HepG2 (cell line): Measurements from ENCODE around the gene CCDC73. TPM values are rescaled to one million over a fixed set of nuclear protein-coding genes. Genes with fewer than 3 reads are reported as not detected.
A peak's percentile ranks its signal among the peaks of the same experiment; 100 is the strongest.

Experiments used
- HIVEP1 ChIP-seq: sonication (generic); formaldehyde crosslinking; IDR thresholded peaks from 2 replicates; pipeline ENCODE4 v1.4.0; 2020; ENCODE audit warnings: mild to moderate bottlenecking, missing genetic modification reagents
- HNRNPH1 ChIP-seq: fragments of 200-400 bp; formaldehyde crosslinking; optimal IDR thresholded peaks from 2 replicates; pipeline ENCODE3; 2017; ENCODE audit warnings: mild to moderate bottlenecking, low read depth, low read length
- HOXA9 ChIP-seq: sonication (generic); formaldehyde crosslinking; IDR thresholded peaks from 2 replicates; pipeline ENCODE4 v1.8.1; 2022; ENCODE audit warnings: missing genetic modification reagents, mild to moderate bottlenecking, moderate library complexity, borderline replicate concordance
- IKZF1 ChIP-seq: fragments of 450-650 bp; IDR thresholded peaks from 2 replicates; pipeline ENCODE4 v1.7.1; 2016
- ZFY ChIP-seq: sonication (generic); formaldehyde crosslinking; IDR thresholded peaks from 2 replicates; pipeline ENCODE4 v1.4.0; 2020; ENCODE audit warnings: missing genetic modification reagents
- ZMYM2 ChIP-seq: sonication (generic); formaldehyde crosslinking; IDR thresholded peaks from 2 replicates; pipeline ENCODE4 v1.8.0; 2022; ENCODE audit warnings: mild to moderate bottlenecking, missing genetic modification reagents
- ZNF354B ChIP-seq: sonication (generic); formaldehyde crosslinking; IDR thresholded peaks from 2 replicates; pipeline ENCODE4 v1.8.0; 2022; ENCODE audit warnings: mild to moderate bottlenecking, missing genetic modification reagents
- ZNF382 ChIP-seq: sonication (generic); formaldehyde crosslinking; IDR thresholded peaks from 2 replicates; pipeline ENCODE4 v1.5.0; 2020; ENCODE audit warnings: missing genetic modification reagents, mild to moderate bottlenecking, borderline replicate concordance
- ZNF407 ChIP-seq: sonication (generic); formaldehyde crosslinking; IDR thresholded peaks from one replicate; pipeline ENCODE4 v1.5.1; 2020; ENCODE audit warnings: mild to moderate bottlenecking, missing genetic modification reagents; ENCODE audit errors: not compliant biosample characterization
- ZNF44 ChIP-seq: sonication (generic); formaldehyde crosslinking; IDR thresholded peaks from 2 replicates; pipeline ENCODE4 v1.5.1; 2020; ENCODE audit warnings: mild to moderate bottlenecking, missing genetic modification reagents
- ZNF674 ChIP-seq: sonication (generic); formaldehyde crosslinking; IDR thresholded peaks from 2 replicates; pipeline ENCODE4 v1.5.0; 2020; ENCODE audit warnings: low read depth, mild to moderate bottlenecking, missing genetic modification reagents
- ZNF740 ChIP-seq: sonication (generic); formaldehyde crosslinking; IDR thresholded peaks from 2 replicates; pipeline ENCODE4 v1.4.0; 2020; ENCODE audit warnings: missing genetic modification reagents
- polyA plus RNA-seq, 8 experiments: library from polyadenylated mRNA; depleted of rRNA in 3 of 8; stranded (reverse) in 7 of 8; unstranded in 1 of 8; fragments of >200 nt; fragmentation: Illumina TruSeq in 4 of 8; extraction: Trizol in 4 of 8; gene quantifications; 2 replicates each; pipeline versions ENCODE4 v1.2.1 to v1.2.3, GENCODE V29; 2011 to 2016; ENCODE audit warnings: low read depth in 4 of 8, missing spikeins in 1 of 8, mixed read lengths in 1 of 8; ENCODE audit not compliant: insufficient read depth in 1 of 8
- total RNA-seq, 5 experiments: library from RNA; depleted of rRNA; stranded (reverse); fragments of >200 nt; fragmentation: Illumina TruSeq; extraction: Trizol; gene quantifications; 2 replicates each; pipeline ENCODE4 v1.2.3, GENCODE V29; 2016; ENCODE audit warnings: low read depth in 1 of 5
- TF ChIP-seq, protein P1 (sequence below): sonication (generic); formaldehyde crosslinking; IDR thresholded peaks from 2 replicates; pipeline ENCODE4 v1.4.0; 2020; ENCODE audit warnings: low read depth, missing genetic modification reagents
- TF ChIP-seq, protein P2 (sequence below): sonication (generic); formaldehyde crosslinking; IDR thresholded peaks from 2 replicates; pipeline ENCODE4 v1.5.1; 2020; ENCODE audit warnings: mild to moderate bottlenecking, missing genetic modification reagents, borderline replicate concordance

CCDC73 gene
- total and polyA plus RNA-seq, 2 of the 13 experiments (the other 11 are each of a cell fraction or from before 2014, with no cell fraction given), result 0.01 to 0.11 TPM

DNA sequence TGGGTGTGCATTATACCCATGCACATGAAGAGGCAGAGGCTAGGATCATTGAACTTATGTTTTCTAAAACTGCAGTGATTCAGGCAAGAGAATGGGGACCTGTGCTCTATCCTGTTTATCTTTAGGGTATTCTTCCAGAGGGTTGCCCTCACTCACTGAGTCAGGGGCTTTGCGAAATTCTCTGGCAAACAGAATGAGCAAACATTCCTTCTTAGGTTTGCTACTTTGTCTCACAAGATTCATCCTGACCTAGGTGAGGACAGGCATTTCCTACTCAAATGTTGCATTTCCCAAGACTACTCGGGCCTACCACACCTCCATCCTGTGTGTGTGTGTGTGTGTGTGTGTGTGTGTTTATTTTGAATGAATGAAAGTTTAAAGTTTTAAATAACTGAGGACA lies 213.5 kb downstream of the CCDC73 start (continued):
- TF ChIP-seq ZNF407 (CRISPR knock-in tag) (no peak), ZFY (CRISPR knock-in tag) (no peak), ZNF44 (CRISPR knock-in tag) (no peak), HNRNPH1 (no peak), ZNF740 (CRISPR knock-in tag) (no peak), ZNF674 (CRISPR knock-in tag) (no peak), ZNF382 (CRISPR knock-in tag) (no peak), HOXA9 (CRISPR knock-in tag) (no peak), IKZF1 (no peak), HIVEP1 (CRISPR knock-in tag) (no peak), ZMYM2 (CRISPR knock-in tag) (peak; percentile 58), ZNF354B (CRISPR knock-in tag) (no peak)
- TF ChIP-seq, protein P1, sequence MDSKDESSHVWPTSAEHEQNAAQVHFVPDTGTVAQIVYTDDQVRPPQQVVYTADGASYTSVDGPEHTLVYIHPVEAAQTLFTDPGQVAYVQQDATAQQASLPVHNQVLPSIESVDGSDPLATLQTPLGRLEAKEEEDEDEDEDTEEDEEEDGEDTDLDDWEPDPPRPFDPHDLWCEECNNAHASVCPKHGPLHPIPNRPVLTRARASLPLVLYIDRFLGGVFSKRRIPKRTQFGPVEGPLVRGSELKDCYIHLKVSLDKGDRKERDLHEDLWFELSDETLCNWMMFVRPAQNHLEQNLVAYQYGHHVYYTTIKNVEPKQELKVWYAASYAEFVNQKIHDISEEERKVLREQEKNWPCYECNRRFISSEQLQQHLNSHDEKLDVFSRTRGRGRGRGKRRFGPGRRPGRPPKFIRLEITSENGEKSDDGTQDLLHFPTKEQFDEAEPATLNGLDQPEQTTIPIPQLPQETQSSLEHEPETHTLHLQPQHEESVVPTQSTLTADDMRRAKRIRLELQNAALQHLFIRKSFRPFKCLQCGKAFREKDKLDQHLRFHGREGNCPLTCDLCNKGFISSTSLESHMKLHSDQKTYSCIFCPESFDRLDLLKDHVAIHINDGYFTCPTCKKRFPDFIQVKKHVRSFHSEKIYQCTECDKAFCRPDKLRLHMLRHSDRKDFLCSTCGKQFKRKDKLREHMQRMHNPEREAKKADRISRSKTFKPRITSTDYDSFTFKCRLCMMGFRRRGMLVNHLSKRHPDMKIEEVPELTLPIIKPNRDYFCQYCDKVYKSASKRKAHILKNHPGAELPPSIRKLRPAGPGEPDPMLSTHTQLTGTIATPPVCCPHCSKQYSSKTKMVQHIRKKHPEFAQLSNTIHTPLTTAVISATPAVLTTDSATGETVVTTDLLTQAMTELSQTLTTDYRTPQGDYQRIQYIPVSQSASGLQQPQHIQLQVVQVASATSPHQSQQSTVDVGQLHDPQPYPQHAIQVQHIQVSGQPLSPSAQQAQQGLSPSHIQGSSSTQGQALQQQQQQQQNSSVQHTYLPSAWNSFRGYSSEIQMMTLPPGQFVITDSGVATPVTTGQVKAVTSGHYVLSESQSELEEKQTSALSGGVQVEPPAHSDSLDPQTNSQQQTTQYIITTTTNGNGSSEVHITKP, result no peak
- TF ChIP-seq, protein P2, sequence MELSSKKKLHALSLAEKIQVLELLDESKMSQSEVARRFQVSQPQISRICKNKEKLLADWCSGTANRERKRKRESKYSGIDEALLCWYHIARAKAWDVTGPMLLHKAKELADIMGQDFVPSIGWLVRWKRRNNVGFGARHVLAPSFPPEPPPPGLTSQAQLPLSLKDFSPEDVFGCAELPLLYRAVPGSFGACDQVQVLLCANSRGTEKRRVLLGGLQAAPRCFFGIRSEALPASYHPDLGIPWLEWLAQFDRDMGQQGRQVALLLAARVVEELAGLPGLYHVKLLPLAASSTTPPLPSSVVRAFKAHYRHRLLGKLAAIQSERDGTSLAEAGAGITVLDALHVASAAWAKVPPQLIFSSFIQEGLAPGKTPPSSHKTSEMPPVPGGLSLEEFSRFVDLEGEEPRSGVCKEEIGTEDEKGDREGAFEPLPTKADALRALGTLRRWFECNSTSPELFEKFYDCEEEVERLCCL, result no peak
